K562 (cell line): ENCODE measurements around the gene KCNJ14. TPM values are rescaled to one million over a fixed set of nuclear protein-coding genes. Genes with fewer than 3 reads are reported as not detected.

Experiments
- ATF1 ChIP-seq, 2 experiments: fragments of 450-650 bp in 1 of 2; IDR thresholded peaks; 2 replicates each; pipeline ENCODE4 v1.6.1; 2016; ENCODE audit warnings: missing compliant biosample characterization in 1 of 2, missing genetic modification characterization in 1 of 2
- E2F4 ChIP-seq: sonication (generic); formaldehyde crosslinking; IDR thresholded peaks from 2 replicates; pipeline ENCODE4 v1.8.0; 2022; ENCODE audit warnings: mild to moderate bottlenecking, low read depth, missing genetic modification reagents
- EP300 ChIP-seq: IDR thresholded peaks from 2 replicates; pipeline ENCODE4 v1.6.1; 2012; ENCODE audit warnings: low read length, improper control_type of control experiment
- ETV5 ChIP-seq: sonication (generic); formaldehyde crosslinking; IDR thresholded peaks from 2 replicates; pipeline ENCODE4 v1.4.0; 2020; ENCODE audit warnings: low read depth, mild to moderate bottlenecking, missing genetic modification reagents
- HMGN3 ChIP-seq: IDR thresholded peaks from 2 replicates; pipeline ENCODE4 v1.6.1; 2011; ENCODE audit warnings: borderline replicate concordance, low read depth, mild to moderate bottlenecking, mixed read lengths, low read length; ENCODE audit not compliant: insufficient read length; ENCODE audit errors: extremely low read depth
- JUN ChIP-seq, 2 experiments: sonication (generic) in 1 of 2; formaldehyde crosslinking in 1 of 2; IDR thresholded peaks; 2 replicates each; pipeline versions ENCODE4 v1.6.1 to v1.8.0; 2012 to 2022; ENCODE audit warnings: borderline replicate concordance in 2 of 2, mild to moderate bottlenecking in 2 of 2, improper control_type of control experiment in 1 of 2, low read depth in 1 of 2, low read length in 1 of 2, missing genetic modification reagents in 1 of 2
- LCOR ChIP-seq: sonication (generic); formaldehyde crosslinking; IDR thresholded peaks from 2 replicates; pipeline ENCODE4 v1.8.0; 2022; ENCODE audit warnings: mild to moderate bottlenecking, missing genetic modification reagents
- MBD2 ChIP-seq: sonication (generic); IDR thresholded peaks from 2 replicates; pipeline ENCODE4 v1.6.1; 2016; ENCODE audit warnings: low read depth, borderline replicate concordance
- MCM7 ChIP-seq, 2 experiments: fragments of 450-650 bp; IDR thresholded peaks; 2 replicates each; pipeline ENCODE4 v1.6.1; 2016 to 2018
- MLLT1 ChIP-seq, 2 experiments: fragments of 450-650 bp; IDR thresholded peaks; 2 replicates each; pipeline ENCODE4 v1.6.1; 2016
- MTA3 ChIP-seq: fragments of 450-650 bp; formaldehyde crosslinking; IDR thresholded peaks from 2 replicates; pipeline ENCODE4 v1.6.1; 2017; ENCODE audit warnings: mild to moderate bottlenecking, borderline replicate concordance
- PHF8 ChIP-seq: fragments of 200-600 bp; sonication (generic); IDR thresholded peaks from 2 replicates; pipeline ENCODE4 v1.6.1; 2012; ENCODE audit warnings: mixed run types, mild to moderate bottlenecking, inconsistent platforms, low read length, moderate library complexity, borderline replicate concordance
- PPARD ChIP-seq: fragments of 250-450 bp; sonication (Bioruptor Pico); IDR thresholded peaks from 2 replicates; pipeline ENCODE4 v1.8.0; 2022; ENCODE audit warnings: inconsistent platforms, mild to moderate bottlenecking, moderate library complexity
- RB1 ChIP-seq: fragments of 450-650 bp; IDR thresholded peaks from 2 replicates; pipeline ENCODE4 v1.6.1; 2017; ENCODE audit warnings: low read depth, mild to moderate bottlenecking
- SNIP1 ChIP-seq: fragments of 450-650 bp; IDR thresholded peaks from 2 replicates; pipeline ENCODE4 v1.7.1; 2017; ENCODE audit warnings: low read depth, mild to moderate bottlenecking
- ZBTB7A ChIP-seq: IDR thresholded peaks from 2 replicates; pipeline ENCODE4 v1.6.1; 2011; ENCODE audit warnings: low read depth, mild to moderate bottlenecking, low read length, moderate library complexity, borderline replicate concordance; ENCODE audit not compliant: control insufficient read depth
- ZNF232 ChIP-seq: sonication (generic); formaldehyde crosslinking; IDR thresholded peaks from 2 replicates; pipeline ENCODE4 v1.8.0; 2022; ENCODE audit warnings: mild to moderate bottlenecking, missing genetic modification reagents
- ZNF740 ChIP-seq, 3 experiments: fragments of 200-800 bp in 1 of 3; sonication (Bioruptor generic) in 1 of 3; sonication (generic) in 1 of 3; formaldehyde crosslinking in 1 of 3; IDR thresholded peaks; 2 replicates each; pipeline versions ENCODE4 v1.6.1 to v1.8.0; 2016 to 2022; ENCODE audit warnings: mild to moderate bottlenecking in 2 of 3, missing compliant biosample characterization in 2 of 3, missing genetic modification characterization in 2 of 3, missing genetic modification reagents in 1 of 3
- polyA plus RNA-seq, 8 experiments: library from polyadenylated mRNA; depleted of rRNA in 4 of 8; stranded (reverse) in 5 of 8; unstranded in 3 of 8; fragments of >200 nt; fragmentation: Nextera tagmentation in 2 of 8; fragmentation: Illumina TruSeq in 1 of 8; extraction: Ambion mirVana in 2 of 8; extraction: Trizol in 1 of 8; gene quantifications; 2 replicates each; pipeline versions ENCODE4 v1.2.1 to v1.2.3, GENCODE V29; 2011 to 2014; ENCODE audit warnings: inconsistent platforms in 1 of 8, missing spikeins in 1 of 8
- total RNA-seq, 7 experiments: library from RNA; depleted of rRNA in 6 of 7; stranded (reverse); fragments of >200 nt in 6 of 7; fragmentation: Illumina TruSeq in 2 of 7; extraction: Trizol in 2 of 7; gene quantifications; 2 replicates each; pipeline versions ENCODE4 v1.2.1 to v1.2.3, GENCODE V29; 2011 to 2021; ENCODE audit warnings: low replicate concordance in 1 of 7
- TF ChIP-seq, protein P1 (sequence below): sonication (generic); formaldehyde crosslinking; IDR thresholded peaks from 2 replicates; pipeline ENCODE4 v1.8.1; 2023; ENCODE audit warnings: mild to moderate bottlenecking, missing genetic modification reagents
- TF ChIP-seq, protein P2 (sequence below): sonication (generic); formaldehyde crosslinking; IDR thresholded peaks from 2 replicates; pipeline ENCODE4 v1.8.0; 2022; ENCODE audit warnings: missing genetic modification reagents, mild to moderate bottlenecking, moderate library complexity, borderline replicate concordance

The KCNJ14 gene
- total and polyA plus RNA-seq, 9 of the 15 experiments (the other 6 are each of a cell fraction or from before 2014, with no cell fraction given), result 0.15 to 1.6 (median 0.49) TPM

GRCh38 chr19:48445606-48446481 is 9.5 kb upstream of the KCNJ14 start, which contains the start of gene GRWD1 (continued):
- peak; percentile 56; the same call in 1 of the 2 replicates for TF ChIP-seq E2F4
- TF ChIP-seq ZNF740 (CRISPR knock-in tag; IDR thresholded peaks at IDR 0.05), result no peak
- TF ChIP-seq ZNF740 (tag; IDR thresholded peaks at IDR 0.05), result no peak
- peak; percentile 38 for TF ChIP-seq RB1
- TF ChIP-seq ZBTB7A, result no peak
- TF ChIP-seq MTA3, result peak; percentile 45; the same call in 1 of the 2 replicates
- TF ChIP-seq SNIP1, result no peak
- no peak for TF ChIP-seq ATF1 (CRISPR knock-in tag; IDR thresholded peaks at IDR 0.05)
- TF ChIP-seq ATF1 (tag; IDR thresholded peaks at IDR 0.05), result peak; percentile 95
- TF ChIP-seq JUN (IDR thresholded peaks at IDR 0.05; ENCODE audit: borderline replicate concordance, low read depth, low read length), result peak; percentile 77; the same call in 1 of the 2 replicates
- TF ChIP-seq JUN (CRISPR knock-in tag; IDR thresholded peaks at IDR 0.05; ENCODE audit: borderline replicate concordance), result no peak
- peak; percentile 96 for TF ChIP-seq PHF8
- TF ChIP-seq MCM7 (IDR thresholded peaks at IDR 0.05), result no peak
- TF ChIP-seq, protein P1, sequence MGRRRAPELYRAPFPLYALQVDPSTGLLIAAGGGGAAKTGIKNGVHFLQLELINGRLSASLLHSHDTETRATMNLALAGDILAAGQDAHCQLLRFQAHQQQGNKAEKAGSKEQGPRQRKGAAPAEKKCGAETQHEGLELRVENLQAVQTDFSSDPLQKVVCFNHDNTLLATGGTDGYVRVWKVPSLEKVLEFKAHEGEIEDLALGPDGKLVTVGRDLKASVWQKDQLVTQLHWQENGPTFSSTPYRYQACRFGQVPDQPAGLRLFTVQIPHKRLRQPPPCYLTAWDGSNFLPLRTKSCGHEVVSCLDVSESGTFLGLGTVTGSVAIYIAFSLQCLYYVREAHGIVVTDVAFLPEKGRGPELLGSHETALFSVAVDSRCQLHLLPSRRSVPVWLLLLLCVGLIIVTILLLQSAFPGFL, result peak; percentile 86; the same call in 1 of the 2 replicates
- 0 out of 2 replicates have a peak, but pooled peaks have one; percentile 10 for TF ChIP-seq ZNF232
- peak; percentile 30; the same call in 1 of the 2 replicates for TF ChIP-seq MBD2
- TF ChIP-seq, protein P2, sequence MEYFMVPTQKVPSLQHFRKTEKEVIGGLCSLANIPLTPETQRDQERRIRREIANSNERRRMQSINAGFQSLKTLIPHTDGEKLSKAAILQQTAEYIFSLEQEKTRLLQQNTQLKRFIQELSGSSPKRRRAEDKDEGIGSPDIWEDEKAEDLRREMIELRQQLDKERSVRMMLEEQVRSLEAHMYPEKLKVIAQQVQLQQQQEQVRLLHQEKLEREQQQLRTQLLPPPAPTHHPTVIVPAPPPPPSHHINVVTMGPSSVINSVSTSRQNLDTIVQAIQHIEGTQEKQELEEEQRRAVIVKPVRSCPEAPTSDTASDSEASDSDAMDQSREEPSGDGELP (CRISPR knock-in tag), result peak; percentile 83
- no peak for TF ChIP-seq PPARD (CRISPR knock-in tag)
- TF ChIP-seq LCOR (CRISPR knock-in tag), result peak; percentile 62
- TF ChIP-seq EP300, result 0 out of 2 replicates have a peak, but pooled peaks have one; percentile 2
- peak; percentile 70 for TF ChIP-seq HMGN3
- TF ChIP-seq MLLT1 (IDR thresholded peaks at IDR 0.05), result no peak
- TF ChIP-seq ETV5, result no peak
